NCI-H146 (cell line): ENCODE measurements around the gene SNAPC2.
"Not testable (repeated sequence)": the region's sequence is repeated elsewhere in the genome, so short reads cannot be mapped to it uniquely, and the experiment has no call there.

Experiments
- DNase-seq: peaks from one replicate; lab custom pipeline; 2025; lab: John Stamatoyannopoulos, UW

The SNAPC2 gene

GRCh38 chr19:7933411-7933810 is 13.3 kb downstream of the SNAPC2 start:
- DNase-seq, result no peak

DNA sequence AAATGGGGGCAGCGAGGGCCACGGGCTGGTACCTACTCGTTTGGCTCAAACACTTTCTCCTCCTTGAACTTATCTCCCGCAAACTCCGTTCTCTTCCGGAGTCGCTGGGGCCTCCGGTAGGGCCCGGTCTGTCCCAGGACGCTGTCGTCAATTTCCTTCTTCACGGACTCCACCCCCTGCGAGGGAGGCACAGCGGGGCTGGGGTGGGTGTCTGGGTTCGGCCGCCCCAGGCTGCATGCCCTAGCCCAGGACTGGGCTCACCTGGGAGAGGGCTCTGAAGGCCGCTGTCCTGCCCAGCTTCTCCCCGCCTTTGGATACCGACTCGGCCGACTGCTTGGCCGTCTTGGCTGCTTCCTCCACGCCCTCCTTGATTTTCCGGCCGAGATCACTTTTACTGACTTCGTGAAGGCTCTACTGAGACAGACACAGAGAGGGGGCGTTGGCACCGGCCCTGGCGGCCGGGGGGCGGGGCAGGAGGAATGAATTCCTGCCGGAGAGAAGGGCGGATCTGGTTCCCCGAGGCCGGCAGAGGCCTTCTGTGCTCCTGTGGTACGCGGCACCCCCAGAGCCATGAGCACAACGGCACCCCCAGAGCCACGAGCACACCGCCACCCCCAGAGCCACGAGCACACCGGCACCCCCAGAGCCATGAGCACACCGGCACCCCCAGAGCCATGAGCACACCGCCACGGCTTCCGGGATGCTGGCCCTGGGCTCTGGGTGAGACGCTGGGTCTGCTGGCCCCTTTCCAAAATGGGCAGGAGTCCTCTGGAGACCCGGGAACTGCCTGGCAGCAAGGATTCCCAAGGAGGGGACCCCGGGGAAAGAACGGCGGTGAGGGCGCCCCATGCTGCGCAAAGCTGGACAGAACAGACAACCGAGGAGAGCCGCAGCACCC is 13.9 kb downstream of the SNAPC2 start:
- DNase-seq, result no peak

DNA sequence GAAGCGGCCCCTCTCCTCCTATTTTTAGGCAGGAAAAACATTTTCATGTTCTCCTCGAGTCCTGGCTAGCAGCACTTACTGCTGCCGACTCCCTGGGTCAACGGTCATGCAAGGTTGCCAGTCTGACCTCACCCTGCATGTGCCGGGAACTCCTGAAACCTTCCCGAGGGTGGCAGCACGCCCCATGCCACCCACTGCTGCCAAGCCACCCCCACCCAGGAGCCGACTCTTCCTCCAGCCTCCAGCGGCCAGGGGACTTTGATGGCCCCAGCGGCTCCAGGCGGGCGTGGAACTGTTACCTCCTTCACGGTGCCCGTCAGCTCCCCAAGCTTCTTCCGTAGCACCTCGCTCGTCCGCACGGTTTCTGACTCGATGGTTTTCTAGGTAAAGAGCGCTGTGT is 14.6 kb downstream of the SNAPC2 start:
- no peak for DNase-seq

DNA sequence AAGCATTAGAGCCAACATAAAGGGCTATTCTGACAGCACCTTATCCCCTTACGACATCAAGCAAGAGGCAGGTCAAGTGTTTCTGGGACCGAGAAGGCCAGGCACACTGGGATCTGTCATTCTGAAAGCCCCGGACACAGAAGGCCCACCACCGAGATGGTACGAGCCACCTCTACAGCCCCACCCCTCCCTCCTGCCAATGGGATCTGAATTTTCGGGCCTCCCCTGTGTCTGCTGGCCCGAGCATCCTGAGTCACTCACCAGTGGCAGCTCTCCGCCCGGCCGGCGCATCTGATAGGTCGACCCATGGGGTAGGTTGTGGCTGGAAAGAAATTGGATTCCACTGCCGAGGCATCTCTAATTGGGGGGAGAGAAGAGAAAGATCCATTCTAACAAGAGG is 20.7 kb downstream of the SNAPC2 start:
- no peak for DNase-seq

DNA sequence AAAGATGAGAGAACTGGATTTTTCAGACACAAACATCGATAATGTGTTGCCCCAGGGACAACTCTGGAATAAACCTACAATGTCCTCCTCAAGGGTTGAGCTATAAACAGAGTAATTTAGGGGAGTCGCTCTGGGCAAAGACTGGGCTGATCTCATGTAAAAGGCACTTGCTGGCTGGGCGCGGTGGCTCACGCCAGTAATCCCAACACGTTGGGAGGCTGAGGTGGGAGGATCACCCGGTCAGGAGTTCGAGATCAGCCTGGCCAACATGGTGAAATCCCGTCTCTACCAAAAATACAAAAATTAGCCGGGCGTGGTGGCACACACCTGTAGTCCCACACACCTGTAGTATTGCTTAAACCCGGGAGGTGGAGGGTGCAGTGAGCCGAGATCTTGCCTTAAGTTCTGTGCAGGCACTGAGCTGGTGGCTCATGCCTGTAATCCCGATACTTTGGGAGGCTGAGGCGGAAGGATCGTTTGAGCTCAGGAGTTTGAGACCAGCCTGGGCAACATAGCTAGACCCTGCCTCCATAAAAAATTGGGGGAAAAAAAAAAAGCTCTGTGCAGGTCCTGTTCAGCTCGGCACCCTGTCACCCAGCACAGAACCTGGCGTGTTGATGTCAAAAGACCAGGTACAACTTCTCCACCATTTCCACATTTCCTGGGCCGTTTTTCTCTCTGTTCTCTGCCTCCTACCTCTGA is 21.9 kb downstream of the SNAPC2 start:
- no peak for DNase-seq

- peak; percentile 48 for DNase-seq
Observed at GRCh38 chr19:7942981-7943443, 22.9 kb downstream of the SNAPC2 start.

- DNase-seq, result peak; percentile 98
Observed at GRCh38 chr19:7943444-7944176, 23.5 kb downstream of the SNAPC2 start, which contains the start of gene TIMM44. TSS of gene TIMM44 (minus strand) at chr19:7943666. CDS start at chr19:7943651, 15 bp downstream.

GRCh38 chr19:7944177-7944761 is 24.1 kb downstream of the SNAPC2 start:
- peak; percentile 78 for DNase-seq

DNA sequence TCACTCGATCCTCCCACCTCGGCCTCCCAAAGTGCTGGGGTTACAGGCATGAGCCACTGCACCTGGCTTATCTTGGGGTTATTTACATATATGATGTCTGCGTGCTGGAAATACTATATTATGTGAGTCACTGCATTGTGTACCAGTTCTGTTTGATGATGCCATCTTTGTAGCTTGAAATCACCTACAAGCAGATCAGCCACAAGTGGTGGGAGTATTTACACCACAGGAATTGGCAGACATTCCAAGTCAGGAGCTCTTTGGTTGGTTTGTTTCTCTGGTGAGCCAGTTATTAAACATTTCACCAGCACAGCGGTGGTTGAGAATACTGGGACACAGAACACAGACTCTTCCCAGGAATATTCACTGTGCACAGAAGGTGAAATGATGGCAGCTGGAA is 27.8 kb downstream of the SNAPC2 start:
- no peak for DNase-seq

GRCh38 chr19:7953060-7953459 is 32.9 kb downstream of the SNAPC2 start:
- DNase-seq, result no peak

GRCh38 chr19:7953576-7953975 is 33.4 kb downstream of the SNAPC2 start:
- no peak for DNase-seq

- DNase-seq, result no peak
Observed at GRCh38 chr19:7955696-7956095, 35.6 kb downstream of the SNAPC2 start.

GRCh38 chr19:7959211-7959610 is 39.1 kb downstream of the SNAPC2 start:
- DNase-seq, result no peak

DNA sequence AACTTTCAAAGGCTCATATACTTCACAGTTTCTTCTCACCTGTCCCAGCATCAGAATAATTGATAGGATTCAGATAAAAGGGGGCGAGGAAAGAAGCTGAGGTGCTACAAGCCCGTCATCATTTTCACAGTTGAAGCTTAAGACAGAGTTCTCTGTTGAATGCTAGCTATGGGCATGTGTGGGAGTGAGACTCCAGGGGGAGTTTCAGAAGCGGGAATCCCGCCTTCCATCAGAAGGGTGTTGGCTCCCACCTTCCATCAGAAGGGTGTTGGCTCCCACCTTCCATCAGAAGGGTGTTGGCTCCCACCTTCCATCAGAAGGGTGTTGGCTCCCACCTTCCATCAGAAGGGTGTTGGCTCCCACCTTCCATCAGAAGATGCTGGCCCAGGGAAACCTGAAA is 40.9 kb downstream of the SNAPC2 start:
- not testable (repeated sequence) for DNase-seq

- no peak for DNase-seq
Observed at GRCh38 chr19:7961920-7962626, 41.9 kb downstream of the SNAPC2 start.

DNA sequence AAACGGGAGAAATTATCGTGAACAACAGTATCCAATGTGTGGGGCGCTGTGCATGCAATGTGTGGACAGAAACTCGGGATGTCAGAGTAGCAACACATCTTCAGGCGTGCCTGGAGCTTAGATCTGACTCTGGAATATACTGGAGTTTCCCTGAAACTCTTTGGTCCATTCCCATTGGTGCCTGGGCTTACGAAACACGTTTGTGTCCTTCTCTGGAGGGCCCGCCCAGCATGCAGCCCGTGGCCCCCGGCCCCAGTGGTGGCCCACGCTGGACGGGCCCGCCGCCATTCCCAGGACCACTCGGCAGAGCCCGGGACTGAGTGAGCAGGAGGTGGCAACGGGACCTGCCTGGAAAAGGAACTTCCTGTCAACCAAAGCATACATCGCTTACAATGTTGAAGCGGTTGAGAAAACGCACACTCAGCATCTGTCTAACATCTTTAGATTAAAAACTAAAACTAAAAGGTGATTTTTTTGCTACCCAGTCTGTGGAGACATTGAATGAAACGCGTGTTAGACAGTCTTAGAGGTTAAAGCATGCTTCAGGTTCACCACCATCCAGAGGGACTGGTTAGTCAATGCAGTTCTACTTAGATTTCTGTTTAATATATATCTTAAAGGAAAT is 42.6 kb downstream of the SNAPC2 start:
- no peak for DNase-seq

DNA sequence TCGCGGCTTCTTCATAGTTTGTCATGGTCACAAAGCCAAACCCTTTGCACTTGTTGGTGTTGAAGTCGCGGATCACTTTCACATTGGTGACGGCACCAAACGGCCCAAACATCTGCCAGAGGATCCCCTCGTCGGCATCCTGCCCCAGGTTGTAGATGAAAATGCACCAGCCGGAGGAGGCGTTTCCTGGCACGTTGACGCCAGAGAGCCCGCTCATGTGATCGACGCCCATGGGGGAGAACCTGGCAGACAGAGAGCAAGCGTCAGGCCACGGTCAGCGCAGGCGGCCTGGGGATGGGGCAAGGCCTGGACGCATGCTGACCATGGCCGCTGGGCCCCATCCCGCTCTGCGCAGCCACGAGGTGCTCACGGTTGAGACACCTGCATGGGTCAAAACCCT is 43.4 kb downstream of the SNAPC2 start:
- no peak for DNase-seq

DNA sequence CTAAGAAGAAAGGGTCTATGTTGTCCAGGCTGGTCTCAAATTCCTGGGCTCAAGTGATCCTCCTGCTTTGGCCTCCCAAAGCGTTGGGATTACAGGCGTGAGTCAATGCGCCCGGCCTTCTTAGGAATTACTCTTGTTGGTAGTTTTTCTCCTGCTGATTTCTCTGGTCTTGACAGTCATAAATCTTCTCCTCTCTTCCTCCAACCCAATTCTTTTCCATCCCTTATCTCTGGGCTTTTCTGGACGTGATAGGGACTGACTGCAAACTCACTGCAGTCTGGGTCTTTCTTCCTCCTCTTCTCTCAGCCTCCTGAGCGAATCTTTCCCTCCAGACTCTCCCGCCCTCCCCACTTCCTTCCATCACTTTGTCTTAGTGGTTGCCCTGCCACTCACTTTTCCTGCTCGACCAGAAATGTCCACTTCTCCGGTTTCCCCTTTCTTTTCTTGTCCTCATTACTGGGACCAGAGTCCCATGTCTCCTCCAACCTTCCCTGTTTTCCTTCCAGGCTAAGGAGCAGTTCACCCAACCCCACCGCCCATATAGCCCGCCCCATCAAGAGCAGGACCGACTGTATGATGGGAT is 45.2 kb downstream of the SNAPC2 start:
- no peak for DNase-seq

DNA sequence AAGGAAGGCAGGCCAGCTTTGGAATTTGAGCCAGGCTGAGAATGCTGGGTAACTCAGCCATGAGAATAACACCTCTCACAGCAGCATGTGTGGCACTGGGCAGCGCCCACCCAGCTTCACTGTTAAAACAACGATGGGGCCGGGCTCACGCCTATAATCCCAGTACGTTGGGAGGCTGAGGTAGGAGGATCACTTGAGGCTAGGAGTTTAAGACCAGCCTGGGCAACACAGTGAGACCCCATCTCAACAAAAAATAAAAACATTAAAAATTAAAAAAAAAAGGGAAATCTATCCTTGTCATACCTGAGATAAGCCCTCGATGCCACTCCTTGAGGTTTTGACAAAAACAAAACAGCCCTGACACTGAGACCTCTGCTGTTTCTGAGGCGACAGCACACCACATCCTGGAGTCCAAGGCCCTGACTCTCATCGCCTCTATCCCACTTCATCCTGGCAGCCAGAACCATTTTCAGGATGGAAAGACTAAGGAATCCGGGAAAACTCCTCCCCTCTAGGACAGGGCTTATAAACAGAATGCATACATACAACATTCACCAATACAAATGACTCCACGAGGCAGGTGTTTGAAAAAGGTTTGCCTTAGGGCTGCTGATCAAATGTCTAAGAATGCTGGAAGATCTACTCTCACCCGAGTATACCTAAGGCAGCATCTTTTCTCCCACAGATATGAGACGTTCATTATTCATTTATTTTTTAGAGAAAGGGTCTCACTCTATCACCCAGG is 46.0 kb downstream of the SNAPC2 start:
- DNase-seq, result no peak
